ENCODE data around the gene ERCC6. TPM values are rescaled to one million over a fixed set of nuclear protein-coding genes. Genes with fewer than 3 reads are reported as not detected.

Gene ERCC6
- total RNA-seq: 17.8 TPM

DNA sequence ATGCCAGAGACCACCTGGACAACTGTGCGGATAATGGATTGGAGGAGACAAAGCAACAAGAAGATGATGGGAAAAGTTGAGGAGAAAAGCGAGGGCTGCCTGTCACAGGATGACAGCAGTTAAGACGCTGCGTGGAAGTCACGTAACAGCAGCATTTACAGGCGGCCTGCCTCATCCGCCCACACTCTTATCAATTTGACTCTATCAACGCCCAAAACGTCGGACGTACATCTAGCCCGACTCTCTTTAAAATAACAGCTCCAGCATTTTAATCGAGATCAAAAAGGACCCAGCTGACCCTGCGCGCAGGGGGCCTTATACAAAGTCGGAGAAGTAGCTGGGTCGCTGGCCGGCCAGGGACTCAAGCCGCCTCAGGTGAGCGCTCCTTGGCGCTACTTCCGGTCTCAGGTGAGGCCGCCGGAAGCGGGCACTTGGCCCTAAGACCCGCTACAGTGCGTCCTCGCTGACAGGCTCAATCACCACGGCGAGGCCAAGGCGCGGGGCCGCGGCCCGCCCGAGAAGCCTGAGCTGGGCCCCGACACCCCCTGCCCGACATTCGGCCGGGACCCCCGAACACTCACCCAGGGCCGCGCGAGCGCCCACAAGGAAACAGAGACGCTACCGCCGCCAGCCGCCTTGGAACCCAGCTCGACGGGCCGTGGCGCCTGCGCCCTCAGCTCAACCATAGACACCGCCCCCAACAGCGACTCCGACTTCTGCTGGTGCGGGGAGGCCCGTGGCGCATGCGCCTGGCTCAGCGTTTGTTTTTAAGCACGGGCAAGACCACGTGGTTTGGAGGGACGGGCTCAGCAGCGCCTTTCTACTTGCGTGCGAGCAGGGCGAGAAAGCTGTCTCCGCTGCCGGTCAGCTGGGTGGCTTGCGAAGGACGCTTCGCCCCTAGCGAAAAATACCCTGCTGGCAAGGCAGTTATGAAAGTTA, at the start of gene ERCC6:
Gene ERCC6 (minus strand): TSS at position 741 of the 939 bp plus-strand sequence.
- DNase-seq: peak; percentile 99

DNA sequence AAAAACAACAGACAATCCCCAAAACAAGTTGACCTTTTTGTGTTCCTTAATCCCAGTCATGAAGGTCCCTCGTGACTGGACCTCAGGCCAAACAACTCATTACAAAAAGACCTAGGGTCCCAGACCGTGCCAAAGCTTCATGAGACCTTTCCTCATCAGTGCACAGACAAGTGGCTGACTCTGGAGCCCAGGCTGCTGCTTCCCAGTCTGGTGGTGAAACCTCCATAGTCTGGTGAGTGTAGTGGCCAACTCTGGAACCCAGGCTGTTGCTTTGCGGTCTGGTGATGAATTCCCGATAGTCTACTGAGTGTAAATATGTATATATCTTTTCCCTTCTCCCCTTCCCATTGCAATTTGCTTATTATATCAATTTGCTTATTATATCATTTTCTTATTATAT, 49.1 kb upstream of the ERCC6 start:
- no peak for DNase-seq

DNA sequence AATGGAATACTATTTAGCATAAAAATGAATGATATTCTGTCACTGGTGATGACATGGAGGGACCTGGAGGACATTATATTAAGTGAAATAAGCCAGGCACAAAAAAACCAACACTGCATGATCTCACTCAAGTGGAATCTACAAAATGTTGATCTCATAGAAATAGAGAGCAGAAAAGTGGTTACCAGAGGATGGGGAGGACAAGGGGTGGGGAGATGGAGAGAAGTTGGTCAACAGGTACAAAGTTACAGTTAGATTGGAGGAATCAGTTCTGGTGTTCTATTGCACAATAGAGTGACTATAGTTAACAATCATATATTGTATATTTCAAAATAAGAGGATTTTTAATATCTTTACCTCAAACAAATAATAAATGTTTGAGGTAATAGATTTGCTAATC, 46.5 kb upstream of the ERCC6 start:
- no peak for DNase-seq

DNA sequence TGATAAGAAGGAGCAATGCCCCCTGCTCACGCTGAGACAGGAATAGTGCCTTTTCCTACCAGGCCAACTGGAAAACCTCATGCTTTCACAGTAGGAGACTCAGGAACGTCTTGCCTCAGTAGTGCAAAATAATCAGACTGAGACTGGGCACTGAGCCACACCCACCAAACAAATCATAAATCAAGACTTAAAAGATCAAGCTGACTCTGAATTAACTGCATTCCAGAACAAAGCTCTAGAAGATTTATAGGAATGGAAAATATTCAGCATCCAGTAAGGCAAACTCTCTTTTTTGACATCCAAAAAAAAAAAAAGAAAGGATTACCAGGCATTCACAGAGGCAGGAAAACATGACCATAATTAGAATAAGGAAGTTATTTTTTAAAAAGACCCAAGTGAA, 40.7 kb upstream of the ERCC6 start:
- no peak for DNase-seq

DNA sequence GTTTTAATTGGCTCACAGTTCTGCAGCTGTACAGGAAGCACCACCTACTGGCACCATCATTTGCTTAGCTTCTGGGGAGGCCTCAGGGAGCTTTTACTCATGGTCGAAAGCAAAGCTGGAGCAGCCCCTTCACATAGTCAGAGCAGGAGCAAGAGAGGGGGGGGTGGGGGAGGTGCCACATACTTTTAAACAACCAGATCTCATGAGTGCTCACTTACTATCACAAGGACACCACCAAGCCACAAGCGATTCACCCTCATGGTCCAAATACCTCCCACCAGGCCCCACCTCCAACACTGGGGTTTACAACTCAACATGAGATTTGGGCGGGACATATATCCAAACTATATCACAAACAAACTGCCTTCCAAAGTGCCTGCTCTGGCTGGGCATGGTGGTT, 39.5 kb upstream of the ERCC6 start:
- no peak for DNase-seq

DNA sequence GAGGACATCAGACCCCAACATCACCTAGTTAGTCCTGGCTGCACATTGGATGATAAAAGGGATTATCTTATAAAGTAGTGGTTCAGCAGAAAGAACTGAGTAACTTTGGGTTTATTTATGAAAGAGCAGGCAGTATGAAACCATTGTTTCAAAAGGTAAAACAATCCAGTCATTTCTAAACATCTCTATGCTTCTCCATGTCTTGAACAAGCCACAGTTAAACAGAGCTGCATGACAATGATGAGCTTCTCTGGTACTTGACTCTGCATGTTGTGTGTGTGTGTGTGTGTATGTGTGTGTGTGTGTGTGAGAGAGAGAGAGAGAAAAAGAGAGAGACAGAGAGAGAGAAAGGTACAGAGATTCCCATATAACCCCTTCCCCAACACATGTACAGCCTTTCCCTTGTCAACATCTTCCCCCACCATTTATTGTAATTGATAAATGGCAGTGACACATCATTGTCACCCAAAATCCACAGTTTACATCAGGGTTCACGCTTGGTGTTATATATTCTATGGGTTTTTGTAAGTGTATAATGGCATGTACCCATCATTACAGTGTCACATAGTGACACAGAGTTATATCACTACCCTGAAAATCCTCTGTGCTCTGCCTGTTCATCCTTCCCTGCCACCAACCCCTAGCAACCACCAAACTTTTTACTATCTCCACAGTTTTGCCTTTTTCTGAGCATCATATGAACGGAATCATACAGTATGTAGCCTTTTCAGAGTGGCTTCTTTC, 38.4 kb upstream of the ERCC6 start:
- DNase-seq: no peak

DNA sequence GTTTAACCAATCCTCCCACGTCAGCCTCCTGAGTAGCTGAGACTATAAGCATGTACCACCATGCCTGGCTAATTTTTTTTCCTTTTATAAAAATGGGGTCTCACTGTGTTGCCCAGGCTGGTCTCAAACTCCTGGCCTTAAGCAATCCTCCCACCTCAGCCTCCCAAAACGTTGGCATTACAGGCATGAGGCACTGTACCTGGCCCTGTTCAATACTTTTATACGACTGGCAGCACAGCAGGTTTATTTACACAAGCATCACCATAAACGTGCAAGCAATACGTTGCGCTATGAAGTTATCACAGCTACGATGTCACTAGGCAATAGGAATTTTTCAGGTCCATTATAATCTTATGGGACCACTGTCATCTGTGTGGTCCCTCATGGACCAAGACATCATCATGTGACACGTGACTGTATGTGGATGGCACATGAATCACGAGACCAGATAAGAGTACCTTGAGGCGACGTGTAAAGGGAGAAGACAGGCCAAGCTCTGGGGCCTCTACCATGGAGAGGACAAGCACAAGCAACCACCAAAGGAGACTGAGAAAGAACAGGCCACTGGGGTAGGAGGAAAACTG, 36.7 kb upstream of the ERCC6 start:
- no peak for DNase-seq

DNA sequence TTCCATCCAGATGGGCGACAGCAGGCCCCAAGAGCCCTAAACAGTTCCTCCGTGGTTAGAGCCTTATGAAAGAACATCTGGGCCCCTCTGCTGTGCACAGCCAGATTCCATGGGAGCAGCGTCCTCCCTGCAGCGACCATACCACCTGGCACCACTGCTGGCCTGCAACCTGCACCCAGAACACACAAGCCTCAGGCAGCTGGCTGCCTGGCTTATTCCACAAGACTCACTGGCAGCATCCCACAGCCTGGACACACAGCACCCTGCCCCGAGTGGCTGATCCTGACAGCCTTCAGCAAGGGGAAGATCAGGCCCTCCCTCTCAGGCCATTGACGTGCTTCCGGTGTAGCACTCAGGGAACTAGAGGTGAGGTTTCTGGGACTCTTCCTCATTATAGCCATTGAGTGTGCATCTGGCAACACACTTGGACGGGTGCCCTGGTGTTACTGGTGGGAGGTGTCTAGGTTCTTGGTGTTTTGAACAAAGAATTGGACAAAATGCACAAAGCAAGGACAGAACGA, 33.7 kb upstream of the ERCC6 start:
- no peak for DNase-seq

DNA sequence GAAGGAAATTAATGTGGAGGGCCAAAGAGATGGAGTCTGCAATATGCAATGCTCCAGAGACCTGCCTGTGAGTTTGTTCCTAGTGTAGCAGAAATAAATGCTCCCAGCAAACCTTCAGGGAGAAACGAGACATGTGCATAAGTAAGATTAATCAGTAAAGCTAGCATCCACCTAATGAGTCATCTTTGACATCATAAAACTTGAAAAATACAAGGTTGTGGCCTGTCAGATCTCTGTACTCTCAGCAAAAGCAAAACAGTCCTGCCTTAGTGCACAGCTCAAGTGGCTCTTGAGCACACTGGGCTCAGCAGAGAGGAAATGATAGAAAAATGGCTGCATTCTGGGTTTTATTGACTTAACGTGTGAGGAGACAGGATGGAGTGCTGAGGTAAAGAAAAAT, 32.5 kb upstream of the ERCC6 start:
- no peak for DNase-seq

DNA sequence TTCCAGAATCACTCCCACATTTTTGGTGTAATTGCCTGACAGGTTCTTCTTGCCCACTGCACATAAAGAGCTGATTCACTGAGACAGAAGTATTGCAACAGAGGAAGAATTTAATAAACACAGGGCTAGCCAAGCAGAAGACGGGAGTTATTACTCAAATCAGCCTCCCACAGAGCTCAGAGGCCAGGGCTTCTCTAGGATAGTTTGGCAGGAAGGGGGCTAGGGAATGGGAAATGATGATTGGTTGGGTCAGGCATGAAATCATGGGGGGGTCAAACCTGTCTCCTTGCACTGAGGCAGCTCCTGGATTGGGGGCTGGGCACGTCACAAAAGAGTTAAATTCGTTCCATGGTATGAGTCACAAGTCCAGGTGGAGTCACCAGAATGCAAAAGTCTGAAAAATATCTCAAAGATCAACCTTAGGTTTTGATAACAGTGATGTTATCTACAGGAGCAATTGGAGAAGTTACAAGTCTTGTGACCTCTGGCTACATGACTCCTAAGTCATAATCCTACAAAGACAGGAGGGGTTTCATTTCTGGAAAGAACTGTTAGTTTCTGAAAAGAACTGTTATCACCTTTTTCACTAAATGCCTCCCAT, 30.2 kb upstream of the ERCC6 start:
- DNase-seq: no peak

DNA sequence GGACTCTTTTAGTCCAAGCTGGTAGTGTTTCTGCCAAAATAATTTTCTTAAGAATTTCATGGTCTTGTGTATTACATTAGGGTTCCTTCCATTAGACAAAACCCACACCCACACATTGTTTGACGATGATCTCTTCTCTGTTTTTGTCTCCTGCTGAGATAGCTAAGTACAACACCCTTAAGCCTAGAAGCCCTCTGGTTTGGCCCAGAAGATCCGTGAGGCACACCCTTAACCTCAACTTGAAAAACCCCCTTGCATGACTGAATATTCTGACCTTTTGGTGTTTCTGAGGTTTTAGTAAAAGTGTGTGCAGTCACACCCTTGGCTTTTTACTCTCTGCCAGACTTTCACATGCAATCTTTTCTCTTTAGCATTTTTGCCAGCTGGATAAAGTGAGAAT, 29.3 kb upstream of the ERCC6 start:
- DNase-seq: no peak

DNA sequence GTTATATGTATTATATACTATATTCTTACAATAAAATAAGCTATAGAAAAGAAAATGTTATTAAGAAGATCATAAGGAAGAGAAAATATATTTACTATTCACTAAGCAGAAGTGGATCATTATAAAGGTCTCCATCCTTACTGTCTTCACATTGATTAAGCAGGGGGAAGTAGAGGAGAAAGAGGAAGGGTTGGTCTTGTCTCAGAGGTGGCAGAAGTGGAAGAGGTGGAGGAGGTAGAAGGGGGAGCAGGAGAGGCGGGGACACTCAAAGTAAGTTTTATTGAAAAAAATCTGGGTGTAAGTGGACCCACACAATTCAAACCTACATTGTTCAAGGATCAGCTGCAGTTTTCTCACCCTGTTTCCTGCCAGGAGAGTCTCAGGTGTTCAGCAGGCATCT, 28.9 kb upstream of the ERCC6 start:
- DNase-seq: no peak

DNA sequence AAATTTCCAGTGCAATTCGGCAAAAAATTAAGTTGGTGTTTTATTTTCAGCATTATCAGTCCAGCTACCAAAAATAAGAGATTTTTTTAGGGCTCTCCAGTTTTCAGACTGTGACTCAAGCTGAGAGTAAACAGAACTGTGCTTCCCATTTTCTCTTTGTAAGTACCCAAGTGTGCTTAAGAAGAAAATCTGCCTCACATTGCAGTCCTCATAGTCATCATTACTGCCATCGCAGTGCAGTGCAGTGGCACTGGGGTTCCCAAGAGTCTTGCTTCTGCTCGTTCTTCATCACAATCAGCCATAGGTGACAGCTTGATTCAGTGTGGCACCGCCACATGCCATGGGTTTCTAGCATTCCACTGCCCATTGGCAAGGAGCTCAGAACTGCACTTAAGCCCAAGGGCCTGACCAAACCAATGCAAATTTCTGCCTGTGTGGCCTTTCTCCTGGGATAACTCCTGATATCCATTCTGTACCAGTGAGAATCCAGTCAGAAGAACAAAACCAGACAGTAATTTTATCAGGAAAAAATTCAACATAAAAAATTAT, 25.6 kb upstream of the ERCC6 start:
- DNase-seq: no peak

DNA sequence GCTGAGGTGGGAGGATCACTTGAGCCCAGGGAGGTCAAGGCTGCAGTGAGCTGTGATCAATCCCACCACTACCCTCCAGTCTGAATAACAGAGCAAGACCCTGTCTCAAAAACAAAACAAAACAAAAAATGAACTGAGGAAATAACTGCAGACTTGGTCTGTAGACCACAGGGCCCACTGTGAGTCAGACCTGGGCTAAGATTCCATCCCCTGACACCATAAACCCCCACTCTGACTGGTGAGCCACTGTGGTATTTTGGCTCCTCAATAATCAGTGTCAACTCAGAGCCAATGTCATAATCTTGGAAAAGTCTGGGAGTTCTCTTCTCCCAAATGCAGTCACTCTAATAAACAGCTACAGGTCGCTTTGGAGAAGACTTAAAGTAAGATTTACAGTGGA, 24.0 kb upstream of the ERCC6 start:
- DNase-seq: no peak

DNA sequence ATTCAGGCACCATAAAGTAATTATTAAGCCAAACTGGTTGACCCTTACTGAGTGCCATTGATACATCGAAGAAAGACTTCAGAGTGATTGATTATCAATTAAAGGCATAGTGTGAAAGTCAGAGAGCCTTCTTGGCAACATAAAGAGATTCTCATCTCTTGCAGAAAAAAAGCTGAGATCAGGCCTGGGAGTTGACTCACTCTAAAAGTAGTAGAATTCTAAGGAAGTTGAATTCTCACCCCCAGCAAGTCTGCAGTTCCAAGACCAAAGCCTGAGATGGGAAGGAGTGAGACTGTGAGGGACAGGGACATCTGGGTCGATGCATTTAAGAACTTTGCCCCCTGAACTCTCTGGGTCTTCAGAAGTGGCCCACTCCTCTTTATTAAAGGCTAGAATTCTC, 21.6 kb upstream of the ERCC6 start:
- DNase-seq: no peak

DNA sequence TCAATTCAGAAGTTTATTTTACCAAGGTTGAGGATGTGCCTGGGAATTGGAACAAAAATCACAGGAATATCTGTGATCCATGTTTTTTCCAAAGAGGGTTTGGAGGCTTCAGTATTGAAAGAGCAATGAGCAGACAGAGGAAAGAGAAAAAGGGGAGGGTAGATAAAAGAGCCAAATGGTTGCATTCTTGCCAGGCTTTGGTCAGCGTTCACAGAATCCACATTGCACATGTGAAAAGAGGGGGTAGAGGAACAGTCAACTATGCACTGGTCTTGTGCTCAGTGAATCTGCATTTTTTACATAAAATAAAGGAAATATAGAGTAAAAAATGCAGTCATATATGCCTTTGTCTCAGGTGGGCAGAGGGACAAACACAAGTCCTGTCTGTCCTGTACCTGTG, 20.6 kb upstream of the ERCC6 start:
- DNase-seq: no peak

DNA sequence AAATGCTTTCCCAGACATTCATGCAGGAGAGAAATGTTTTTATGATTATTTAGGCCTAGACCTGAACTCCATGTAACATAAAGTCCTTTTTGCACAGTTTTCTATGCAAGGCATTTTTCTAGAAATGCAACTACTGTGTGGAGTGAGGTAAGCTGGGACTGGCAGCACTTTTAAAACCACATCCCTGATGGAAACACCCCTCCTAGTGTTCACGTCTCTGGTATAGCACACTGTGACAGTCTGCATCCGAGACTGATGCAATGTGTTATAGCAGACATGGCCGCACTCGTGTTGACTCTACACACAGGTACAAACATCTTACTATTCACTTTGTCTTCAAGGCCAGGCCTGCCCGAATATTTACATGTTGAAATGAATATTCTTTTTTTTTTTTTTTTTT, 19.3 kb upstream of the ERCC6 start:
- DNase-seq: no peak

DNA sequence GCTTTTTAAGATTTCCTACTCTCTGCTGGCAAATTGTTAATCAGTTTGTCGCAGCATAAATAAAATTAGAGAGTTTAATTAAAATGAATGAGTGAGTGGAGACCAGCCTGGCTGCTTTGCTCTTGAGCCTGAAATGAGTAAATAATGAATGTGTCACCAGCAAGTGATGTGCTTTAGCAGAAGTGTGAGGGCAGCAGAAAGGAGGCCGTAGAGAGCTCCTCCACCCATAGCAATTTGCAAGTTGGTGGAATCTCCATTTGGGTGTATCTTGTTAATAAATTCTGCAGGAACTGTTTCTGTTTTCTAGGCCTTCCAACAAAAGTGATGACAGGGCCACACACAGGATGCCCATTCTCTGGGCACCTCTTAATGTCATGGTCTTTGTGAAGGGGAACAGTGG, 18.8 kb upstream of the ERCC6 start:
- DNase-seq: no peak

DNA sequence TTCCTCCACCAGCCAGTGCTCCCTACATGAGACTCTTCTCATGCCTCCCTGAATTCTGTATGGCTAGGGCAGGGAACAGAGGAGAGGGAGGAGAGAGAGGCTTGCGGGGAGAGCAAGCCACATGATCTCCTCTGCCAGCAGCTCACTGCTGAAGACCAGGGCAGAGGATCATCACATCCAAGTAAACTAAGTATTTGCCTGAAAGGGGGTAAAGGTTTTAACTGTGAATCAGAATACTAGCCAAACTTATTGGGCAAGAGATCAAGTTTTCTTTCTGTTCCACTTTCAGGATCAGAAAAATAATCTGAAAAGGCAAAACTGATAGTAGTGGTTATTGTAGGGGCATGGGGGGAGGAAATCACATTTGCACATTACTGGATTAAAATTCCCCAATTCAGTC, 17.8 kb upstream of the ERCC6 start:
- no peak for DNase-seq

DNA sequence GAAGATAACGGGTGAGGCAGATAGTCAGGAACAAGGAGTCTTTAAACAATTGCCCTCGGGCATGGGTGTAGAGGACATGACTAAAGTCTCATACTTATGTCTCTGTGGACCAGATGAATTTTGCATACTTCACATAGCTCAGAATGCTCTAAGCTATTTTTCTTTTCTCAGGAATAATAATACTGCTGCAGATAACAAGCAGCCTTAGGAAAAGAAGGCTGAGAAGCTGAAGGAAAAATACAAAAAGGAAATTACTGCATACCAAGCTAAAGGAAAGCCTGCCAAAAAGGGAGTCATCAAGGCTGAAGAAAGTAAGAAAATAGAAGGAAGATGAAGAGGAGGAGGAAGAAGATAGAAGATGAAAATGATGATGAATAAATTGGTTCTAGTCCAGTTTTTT, 13.4 kb upstream of the ERCC6 start:
- DNase-seq: no peak

DNA sequence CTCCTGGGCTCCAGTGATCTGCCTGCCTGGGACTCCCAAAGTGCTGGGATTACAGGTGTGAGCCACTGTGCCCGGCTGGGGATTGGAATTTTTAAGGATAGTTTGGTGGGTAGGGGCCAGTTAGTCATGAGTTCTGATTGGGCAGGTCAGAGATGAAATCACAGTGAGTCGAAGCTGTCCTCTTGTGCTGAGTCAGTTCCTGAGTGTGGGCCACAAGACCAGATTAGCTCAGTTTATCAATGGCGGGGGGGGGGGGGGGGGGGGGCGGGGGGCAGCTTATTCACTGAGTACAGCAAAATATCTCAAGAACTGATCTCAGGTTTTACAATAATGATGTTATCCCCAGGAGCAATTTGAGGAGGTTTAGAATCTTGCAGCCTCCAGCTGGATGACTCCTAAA, 11.6 kb upstream of the ERCC6 start:
- DNase-seq: no peak

DNA sequence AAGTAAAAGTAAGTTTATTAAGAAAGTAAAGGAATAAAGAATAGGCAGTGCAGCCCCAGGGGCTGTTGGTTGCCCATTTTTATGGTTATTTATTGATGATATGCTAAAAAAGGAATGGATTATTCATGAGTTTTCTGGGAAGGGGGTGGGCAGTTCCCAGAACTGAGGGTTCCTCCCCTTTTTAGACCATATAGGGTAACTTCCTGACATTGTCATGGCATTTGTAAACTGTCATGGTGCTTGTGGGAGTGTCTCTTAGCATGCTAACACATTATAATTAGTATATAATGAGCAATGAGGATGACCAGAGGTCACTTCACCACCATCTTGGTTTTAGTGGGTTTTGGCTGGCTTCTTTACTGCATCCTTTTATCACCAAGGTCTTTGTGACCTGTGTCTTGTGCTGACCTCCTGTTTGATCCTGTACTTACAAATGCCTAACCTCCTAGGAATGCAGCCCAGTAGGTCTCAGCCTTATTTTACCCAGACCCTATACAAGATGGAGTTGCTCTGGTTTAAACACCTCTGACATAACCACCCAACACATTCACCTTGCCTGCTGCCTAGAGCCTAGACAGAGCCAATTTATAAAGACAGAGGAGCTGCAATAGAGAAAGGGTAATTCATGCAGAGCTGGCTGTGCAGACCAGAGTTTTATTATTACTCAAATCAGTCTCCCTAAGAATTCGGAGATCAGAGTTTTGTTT, 10.9 kb upstream of the ERCC6 start:
- DNase-seq: no peak

Measured in tongue (tissue), 2 donors.